Natural killer cell (primary cell): Measurements from ENCODE around the gene MED26. TPM values are rescaled to one million over a fixed set of nuclear protein-coding genes. Genes with fewer than 3 reads are reported as not detected.

Experiments used
- ATAC-seq, 3 donors: fragments of 150-1000 bp in 2 of 3; fragments of 200-7000 bp in 1 of 3; cut with Tn5 transposase; 1 replicate in 1 of 3; 2 replicates in 2 of 3; pipeline ENCODE4 v1.10.0; 2021; ENCODE audit warnings: mild to moderate bottlenecking in 2 of 3, moderate library complexity in 2 of 3
- DNase-seq, 2 donors: peaks; one replicate each; pipeline versions ENCODE4 v3.0.0 to v3.0.0-alpha.2; 2013 to 2021; ENCODE audit warnings: mixed read lengths in 1 of 2
- H3K27ac ChIP-seq: one replicate; pipeline ENCODE4 v1.5.1; 2013; ENCODE audit warnings: mild to moderate bottlenecking, low read length
- H3K27me3 ChIP-seq: one replicate; pipeline ENCODE4 v1.6.1; 2013; ENCODE audit warnings: low read length; ENCODE audit not compliant: control insufficient read depth, insufficient read depth
- H3K36me3 ChIP-seq: one replicate; pipeline ENCODE4 v1.6.1; 2013; ENCODE audit warnings: low read length; ENCODE audit not compliant: control insufficient read depth, insufficient read depth
- H3K4me1 ChIP-seq: one replicate; pipeline ENCODE4 v1.6.1; 2013; ENCODE audit warnings: low read length; ENCODE audit not compliant: control insufficient read depth, insufficient read depth
- H3K4me3 ChIP-seq: one replicate; pipeline ENCODE4 v1.5.1; 2013; ENCODE audit warnings: low read length
- H3K9me3 ChIP-seq: one replicate; pipeline ENCODE4 v1.6.1; 2013; ENCODE audit warnings: low read length; ENCODE audit not compliant: control insufficient read depth, insufficient read depth
- H3K27ac Mint-ChIP-seq, 2 donors: one replicate each; pipeline ENCODE4 v1.8.0; 2022; ENCODE audit warnings: mild to moderate bottlenecking in 2 of 2, mixed read lengths in 2 of 2, moderate library complexity in 1 of 2
- H3K27me3 Mint-ChIP-seq, 2 donors: one replicate each; pipeline ENCODE4 v1.8.0; 2022; ENCODE audit warnings: low read depth in 2 of 2, mixed read lengths in 2 of 2
- H3K36me3 Mint-ChIP-seq: one replicate; pipeline ENCODE4 v1.8.0; 2022; ENCODE audit warnings: mixed read lengths
- H3K4me1 Mint-ChIP-seq, 2 donors: one replicate each; pipeline ENCODE4 v1.8.0; 2022; ENCODE audit warnings: mixed read lengths in 2 of 2
- H3K4me3 Mint-ChIP-seq: one replicate; pipeline ENCODE4 v1.8.0; 2022; ENCODE audit warnings: mild to moderate bottlenecking, moderate library complexity, mixed read lengths
- H3K9me3 Mint-ChIP-seq, 2 donors: one replicate each; pipeline ENCODE4 v1.8.0; 2022; ENCODE audit warnings: mixed read lengths in 2 of 2
- CTCF ChIP-seq: fragments of 200-600 bp; IDR thresholded peaks from one replicate; pipeline ENCODE4 v1.8.0; 2022; ENCODE audit warnings: antibody characterized with exemption
- WGBS: methylation state at CpG from one replicate; pipeline ENCODE4 v1.1.7; 2013; ENCODE audit warnings: missing lambda C conversion rate; ENCODE audit not compliant: insufficient coverage; 5-methylcytosine and 5-hydroxymethylcytosine counted together
- intact Hi-C: fragments of 100-400 bp; cut with micrococcal nuclease; formaldehyde crosslinking; loops from one replicate; pipeline ENCODE4 v1.14.2; 2022
- total RNA-seq, 4 donors: library from RNA; stranded (reverse); fragments of 120-200 nt in 1 of 4; gene quantifications; one replicate each; pipeline versions ENCODE4 v1.2.3 to v1.2.4, GENCODE V29; 2013 to 2022

The MED26 gene
- total RNA-seq, 3 donors from 2014 or later (not counting 1 experiment from before 2014, with no cell fraction given) = 34.7 to 47.5 (median 47.3) TPM

DNA sequence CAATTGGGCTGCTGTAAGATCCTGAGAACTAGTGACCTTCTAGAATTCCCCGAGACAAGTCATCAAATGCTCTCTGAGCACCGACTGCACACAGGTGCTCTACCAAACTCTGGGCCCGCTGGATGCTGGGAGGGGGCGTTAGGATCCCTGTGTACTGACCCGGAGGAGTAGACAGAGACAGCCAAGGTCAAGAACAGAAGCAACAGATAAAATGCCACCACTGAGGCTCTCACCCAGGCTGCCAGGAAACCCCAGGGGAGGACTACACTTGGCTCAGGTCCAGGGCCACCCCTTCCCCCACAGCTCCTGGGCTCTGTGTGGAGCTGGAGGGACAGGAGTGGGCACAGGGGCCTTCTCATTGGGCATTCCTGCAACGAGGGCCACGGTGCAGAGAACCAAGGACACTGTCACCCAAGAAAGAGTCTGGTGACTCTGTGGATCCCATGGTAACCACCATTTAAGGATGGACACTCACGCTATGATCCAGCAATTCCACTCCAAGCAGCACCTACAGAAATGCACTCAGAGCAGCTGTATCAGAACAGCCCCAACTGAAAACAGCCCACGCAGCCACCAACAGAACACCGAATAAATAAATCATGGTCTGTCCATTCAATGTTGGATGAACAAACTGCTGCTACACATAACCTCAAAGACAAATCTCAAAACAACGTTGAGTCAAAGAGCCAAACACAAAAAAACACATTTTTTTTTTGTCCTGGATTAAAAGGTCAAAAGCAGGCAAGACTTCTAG, 39.0 kb downstream of the MED26 start:
- intact Hi-C loops = loop anchor here (5.0 to 10.0 kb wide), 2 partner anchors 152 to 514 kb away; partner anchors contain the start of gene TPM4
- H3K4me1 Mint-ChIP-seq = peaks cover 52 to 75% of the 10 kb centered on the region in 2 donors
- no peak for ATAC-seq
- no peak for DNase-seq
- no peak for TF ChIP-seq CTCF
- Histone ChIP-seq H3K36me3 (no peaks in the 10 kb centered on the region), H3K9me3 (no peaks in the 10 kb centered on the region), H3K4me3 (no peak overlapping the region), H3K27ac (peak overlapping the region; percentile 39), H3K27me3 (no peaks in the 10 kb centered on the region), H3K4me1 (peaks cover 82% of the 10 kb centered on the region)
- H3K27ac Mint-ChIP-seq = peak overlapping the region; percentile 88 to 89
- H3K9me3 Mint-ChIP-seq = no peaks in the 10 kb centered on the region
- 70% methylated on average over 11 of the region's 11 CpGs for WGBS
- H3K36me3 Mint-ChIP-seq = no peaks in the 10 kb centered on the region
- H3K4me3 Mint-ChIP-seq = peak overlapping the region; percentile 80
- no peaks in the 10 kb centered on the region for H3K27me3 Mint-ChIP-seq

DNA sequence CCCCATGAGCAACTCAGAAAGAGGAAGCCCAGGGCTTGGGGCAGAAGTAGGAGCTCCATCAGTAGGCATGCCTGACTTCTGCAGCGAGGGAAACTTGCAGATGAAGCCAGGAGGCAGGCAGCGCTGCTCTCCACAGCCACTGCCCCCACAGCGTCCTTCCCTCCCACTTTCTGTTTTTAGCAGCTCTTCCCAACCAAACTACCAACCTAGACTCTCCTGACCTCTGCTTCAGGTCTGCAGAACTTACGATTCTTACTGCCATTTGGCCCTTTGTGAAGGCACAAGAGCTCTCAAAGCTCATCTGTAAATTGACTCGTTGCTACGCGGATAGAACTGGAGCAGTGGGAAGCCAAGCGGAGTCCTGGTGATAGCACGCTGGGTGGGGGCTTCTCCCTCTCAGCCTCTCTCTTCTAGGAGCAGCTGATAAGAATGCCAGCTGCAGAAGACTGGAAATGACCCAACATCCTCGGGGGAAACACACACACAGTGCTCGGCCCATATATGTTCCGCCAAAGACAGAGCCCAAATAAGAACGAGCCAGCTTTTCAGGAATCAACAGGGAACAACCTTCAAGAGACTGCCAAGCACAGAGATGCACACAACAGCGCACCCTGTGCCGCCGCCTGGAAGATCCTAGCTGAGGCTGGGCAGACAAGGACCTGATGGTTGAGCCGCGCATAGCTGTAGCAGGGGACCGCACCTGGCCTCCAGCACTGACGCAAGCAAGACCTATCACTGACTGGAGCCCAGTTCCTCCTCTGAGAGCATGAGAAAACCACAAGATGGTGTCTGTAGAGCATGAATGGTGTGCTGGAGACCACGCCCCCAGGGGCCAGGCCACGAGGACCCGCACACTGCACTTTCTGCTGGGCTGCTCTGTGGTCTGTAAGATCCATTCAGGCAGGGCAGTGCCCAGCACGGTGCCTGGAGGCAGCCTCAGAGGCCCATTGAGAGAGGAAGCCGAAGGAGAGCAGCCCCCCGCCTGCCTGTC, 39.9 kb downstream of the MED26 start:
- Mint-ChIP-seq H3K27ac (peak overlapping the region; percentile 88 to 89), H3K4me1 (peaks cover 44 to 75% of the 10 kb centered on the region in 2 donors), H3K4me3 (peak overlapping the region; percentile 80), H3K9me3 (no peaks in the 10 kb centered on the region), H3K36me3 (no peaks in the 10 kb centered on the region), H3K27me3 (no peaks in the 10 kb centered on the region)
- Histone ChIP-seq H3K4me1 (peaks cover 82% of the 10 kb centered on the region), H3K36me3 (no peaks in the 10 kb centered on the region), H3K9me3 (no peaks in the 10 kb centered on the region), H3K4me3 (peak overlapping the region; percentile 35), H3K27ac (peak overlapping the region; percentile 88), H3K27me3 (no peaks in the 10 kb centered on the region)
- 12% methylated on average over 26 of the region's 26 CpGs for WGBS
- no peak for TF ChIP-seq CTCF
- ATAC-seq = peak; percentile 43 to 67 (median 64)
- intact Hi-C loops = loop anchor here (5.0 to 10.0 kb wide), 2 partner anchors 151 to 513 kb away; partner anchors contain the start of gene TPM4
- peak; percentile 62 to 87 for DNase-seq

GRCh38 chr19:16586991-16587832, 40.8 kb downstream of the MED26 start:
- 7% methylated on average over 20 of the region's 20 CpGs for WGBS
- Histone ChIP-seq H3K4me1 (peaks cover 82% of the 10 kb centered on the region), H3K27me3 (no peaks in the 10 kb centered on the region), H3K4me3 (peak overlapping the region; percentile 35), H3K27ac (peak overlapping the region; percentile 88), H3K9me3 (no peaks in the 10 kb centered on the region), H3K36me3 (no peaks in the 10 kb centered on the region)
- H3K4me3 Mint-ChIP-seq = peak overlapping the region; percentile 80
- ATAC-seq (peak in 2 of 3 donors; percentile 6 to 11), DNase-seq (peak; percentile 53 to 80)
- no peaks in the 10 kb centered on the region for H3K27me3 Mint-ChIP-seq
- peak overlapping the region; percentile 88 to 89 for H3K27ac Mint-ChIP-seq
- no peak for TF ChIP-seq CTCF
- H3K4me1 Mint-ChIP-seq = peaks cover 42 to 78% of the 10 kb centered on the region in 2 donors
- intact Hi-C loops = loop anchor here (5.0 to 10.0 kb wide), 2 partner anchors 150 to 512 kb away; partner anchors contain the start of gene TPM4
- no peaks in the 10 kb centered on the region for H3K9me3 Mint-ChIP-seq
- no peaks in the 10 kb centered on the region for H3K36me3 Mint-ChIP-seq
